Body of pancreas (tissue), 4 donors: ENCODE results near the gene PLPPR1.

Experiments
- CTCF ChIP-seq, 7 experiments: fragments of 450-650 bp in 4 of 7; fragments of 200-600 bp in 3 of 7; sonication (generic) in 3 of 7; IDR thresholded peaks; one replicate each; pipeline ENCODE4 v1.5.1; 2016 to 2019; ENCODE audit warnings: antibody characterized with exemption in 7 of 7
- POLR2A ChIP-seq, 3 donors: fragments of 450-650 bp; IDR thresholded peaks; one replicate each; pipeline ENCODE4 v1.6.1; 2016; ENCODE audit warnings: antibody characterized with exemption in 3 of 3, mild to moderate bottlenecking in 2 of 3

GRCh38 chr9:101333926-101334702 is 305.6 kb downstream of the PLPPR1 start:
- TF ChIP-seq CTCF (IDR thresholded peaks at IDR 0.05) = no peak
- TF ChIP-seq POLR2A (IDR thresholded peaks at IDR 0.05) = no peak
